Neural cell (in vitro differentiated cells): ENCODE measurements around the gene TMOD2. TPM values are rescaled to one million over a fixed set of nuclear protein-coding genes. Genes with fewer than 3 reads are reported as not detected.

Source experiments
- H2AFZ ChIP-seq: fragments of 200-600, 300-800 bp; sonication (generic), shearing (Covaris generic); 2 replicates; pipeline ENCODE4 v1.6.0; 2014; ENCODE audit warnings: low read depth, mild to moderate bottlenecking, antibody characterized with exemption, low read length, moderate library complexity
- H3F3A ChIP-seq: fragments of 200-600 bp; shearing (Covaris generic); 2 replicates; pipeline ENCODE4 v1.6.1; 2016; ENCODE audit warnings: mild to moderate bottlenecking, moderate library complexity, mixed read lengths, antibody characterized with exemption, low read length; ENCODE audit not compliant: insufficient read depth, poor library complexity, severe bottlenecking
- H3K27ac ChIP-seq: fragments of 200-600, 300-800 bp; sonication (generic), shearing (Covaris generic); 2 replicates; pipeline ENCODE4 v1.5.1; 2014; ENCODE audit warnings: mild to moderate bottlenecking, low read length, moderate library complexity
- H3K27me3 ChIP-seq: fragments of 300-800, 200-600 bp; sonication (generic), shearing (Covaris generic); 2 replicates; pipeline ENCODE4 v1.6.0; 2014; ENCODE audit warnings: mild to moderate bottlenecking, low read depth, low read length, moderate library complexity; ENCODE audit not compliant: insufficient read depth
- H3K36me3 ChIP-seq: fragments of 300-800, 200-600 bp; sonication (generic), shearing (Covaris generic); 2 replicates; pipeline ENCODE4 v1.5.1; 2014; ENCODE audit warnings: mild to moderate bottlenecking, antibody characterized with exemption, low read length, moderate library complexity; ENCODE audit not compliant: insufficient read depth
- H3K4me2 ChIP-seq: fragments of 300-800, 200-600 bp; sonication (generic), shearing (Covaris generic); 2 replicates; pipeline ENCODE4 v1.6.0; 2014; ENCODE audit warnings: mild to moderate bottlenecking, low read length
- H3K4me3 ChIP-seq: fragments of 300-800, 200-600 bp; sonication (generic), shearing (Covaris generic); 2 replicates; pipeline ENCODE4 v1.5.1; 2014; ENCODE audit warnings: mild to moderate bottlenecking, low read length, moderate library complexity
- H3K79me2 ChIP-seq: fragments of 200-600 bp; shearing (Covaris generic); replicated peaks from 2 replicates; pipeline ENCODE4 v1.6.0; 2014; ENCODE audit warnings: mild to moderate bottlenecking, low read length, moderate library complexity; ENCODE audit not compliant: insufficient read depth
- H3K9ac ChIP-seq: fragments of 300-800, 200-600 bp; sonication (generic), shearing (Covaris generic); 2 replicates; pipeline ENCODE4 v1.6.1; 2016; ENCODE audit warnings: mild to moderate bottlenecking, low read length, mixed read lengths
- H3K9me2 ChIP-seq: fragments of 200-600 bp; shearing (Covaris generic); 2 replicates; pipeline ENCODE4 v1.6.1; 2016; ENCODE audit warnings: mild to moderate bottlenecking, low read length, mixed read lengths; ENCODE audit not compliant: insufficient read depth
- H3K9me3 ChIP-seq: fragments of 200-600, 300-800 bp; sonication (generic), shearing (Covaris generic); 2 replicates; pipeline ENCODE4 v1.6.1; 2016; ENCODE audit warnings: mild to moderate bottlenecking, mixed run types, low read length, moderate library complexity, mixed read lengths
- H4K20me1 ChIP-seq: fragments of 200-600 bp; shearing (Covaris generic); 2 replicates; pipeline ENCODE4 v1.6.1; 2016; ENCODE audit warnings: mild to moderate bottlenecking, mixed run types; ENCODE audit not compliant: insufficient read depth
- EP300 ChIP-seq: fragments of 450-650 bp; conservative IDR thresholded peaks from 2 replicates; pipeline ENCODE4 v1.6.1; 2014; ENCODE audit warnings: antibody characterized with exemption, mild to moderate bottlenecking, moderate library complexity; ENCODE audit not compliant: poor library complexity, severe bottlenecking
- EZH2 ChIP-seq: fragments of 200-600, 300-800 bp; shearing (Covaris generic), sonication (generic); IDR thresholded peaks from 2 replicates; pipeline ENCODE4 v1.6.1; 2014; ENCODE audit warnings: antibody characterized with exemption, low read length, borderline replicate concordance, mild to moderate bottlenecking; ENCODE audit not compliant: insufficient read depth, poor library complexity, severe bottlenecking
- MXI1 ChIP-seq: fragments of 450-650 bp; conservative IDR thresholded peaks from 2 replicates; pipeline ENCODE4 v1.6.1; 2014; ENCODE audit warnings: antibody characterized with exemption, mild to moderate bottlenecking; ENCODE audit not compliant: poor library complexity, severe bottlenecking
- POLR2AphosphoS5 ChIP-seq: IDR thresholded peaks from 2 replicates; pipeline ENCODE4 v1.6.1; 2012
- RAD21 ChIP-seq: fragments of 450-650 bp; conservative IDR thresholded peaks from 2 replicates; pipeline ENCODE4 v1.6.1; 2014; ENCODE audit warnings: antibody characterized with exemption, mild to moderate bottlenecking, moderate library complexity
- SMC3 ChIP-seq: fragments of 450-650 bp; conservative IDR thresholded peaks from 2 replicates; pipeline ENCODE4 v1.6.1; 2014; ENCODE audit warnings: antibody characterized with exemption, mild to moderate bottlenecking, moderate library complexity; ENCODE audit not compliant: poor library complexity
- TAF1 ChIP-seq: IDR thresholded peaks from 2 replicates; pipeline ENCODE4 v1.6.1; 2012; ENCODE audit warnings: low read depth
- polyA plus RNA-seq: library from polyadenylated mRNA; depleted of rRNA; stranded (reverse); fragments of >200 nt; gene quantifications from 2 replicates; pipeline ENCODE4 v1.2.3, GENCODE V29; 2014
- TF ChIP-seq, protein P1 (sequence below): fragments of 450-650 bp; IDR thresholded peaks from 2 replicates; pipeline ENCODE4 v1.5.1; 2014; ENCODE audit warnings: antibody characterized with exemption, mild to moderate bottlenecking, moderate library complexity; ENCODE audit not compliant: poor library complexity, severe bottlenecking
- TF ChIP-seq, protein P2 (sequence below): IDR thresholded peaks from 2 replicates; pipeline ENCODE4 v1.6.1; 2012; ENCODE audit warnings: borderline replicate concordance

The TMOD2 gene
- polyA plus RNA-seq, 1 donor from 2014 or later = 79.9 TPM

DNA sequence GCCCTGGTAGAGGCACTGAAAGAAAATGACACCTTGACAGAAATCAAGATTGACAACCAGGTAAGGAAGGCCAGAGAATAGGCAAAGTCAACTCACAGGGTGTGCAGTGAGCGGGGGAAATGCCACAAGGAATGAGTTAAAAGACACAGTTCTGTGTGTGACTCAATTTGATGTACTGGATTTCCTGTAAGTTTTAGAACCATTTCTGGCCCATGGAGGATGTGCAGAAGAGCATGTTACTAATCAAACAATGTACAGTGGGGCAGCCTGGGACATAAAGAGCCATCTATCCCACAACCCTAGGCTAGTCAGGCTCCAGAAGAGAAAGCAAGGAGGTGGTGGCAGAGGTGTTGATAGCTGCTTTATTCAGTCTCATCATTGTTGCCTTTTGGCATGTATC lies 46.9 kb downstream of the TMOD2 start:
- Histone ChIP-seq H3F3A (no peaks in the 10 kb centered on the region), H3K27me3 (no peaks in the 10 kb centered on the region), H2AFZ (no peak overlapping the region), H3K4me2 (no peak overlapping the region), H3K9ac (no peak overlapping the region), H3K36me3 (no peaks in the 10 kb centered on the region), H4K20me1 (no peaks in the 10 kb centered on the region), H3K9me3 (no peaks in the 10 kb centered on the region), H3K27ac (no peak overlapping the region), H3K79me2 (no peaks in the 10 kb centered on the region), H3K9me2 (no peaks in the 10 kb centered on the region), H3K4me3 (no peak overlapping the region)
- TF ChIP-seq MXI1 = no peak
- no peak for TF ChIP-seq SMC3
- TF ChIP-seq, protein P1, sequence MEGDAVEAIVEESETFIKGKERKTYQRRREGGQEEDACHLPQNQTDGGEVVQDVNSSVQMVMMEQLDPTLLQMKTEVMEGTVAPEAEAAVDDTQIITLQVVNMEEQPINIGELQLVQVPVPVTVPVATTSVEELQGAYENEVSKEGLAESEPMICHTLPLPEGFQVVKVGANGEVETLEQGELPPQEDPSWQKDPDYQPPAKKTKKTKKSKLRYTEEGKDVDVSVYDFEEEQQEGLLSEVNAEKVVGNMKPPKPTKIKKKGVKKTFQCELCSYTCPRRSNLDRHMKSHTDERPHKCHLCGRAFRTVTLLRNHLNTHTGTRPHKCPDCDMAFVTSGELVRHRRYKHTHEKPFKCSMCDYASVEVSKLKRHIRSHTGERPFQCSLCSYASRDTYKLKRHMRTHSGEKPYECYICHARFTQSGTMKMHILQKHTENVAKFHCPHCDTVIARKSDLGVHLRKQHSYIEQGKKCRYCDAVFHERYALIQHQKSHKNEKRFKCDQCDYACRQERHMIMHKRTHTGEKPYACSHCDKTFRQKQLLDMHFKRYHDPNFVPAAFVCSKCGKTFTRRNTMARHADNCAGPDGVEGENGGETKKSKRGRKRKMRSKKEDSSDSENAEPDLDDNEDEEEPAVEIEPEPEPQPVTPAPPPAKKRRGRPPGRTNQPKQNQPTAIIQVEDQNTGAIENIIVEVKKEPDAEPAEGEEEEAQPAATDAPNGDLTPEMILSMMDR = no peak
- TF ChIP-seq, protein P2, sequence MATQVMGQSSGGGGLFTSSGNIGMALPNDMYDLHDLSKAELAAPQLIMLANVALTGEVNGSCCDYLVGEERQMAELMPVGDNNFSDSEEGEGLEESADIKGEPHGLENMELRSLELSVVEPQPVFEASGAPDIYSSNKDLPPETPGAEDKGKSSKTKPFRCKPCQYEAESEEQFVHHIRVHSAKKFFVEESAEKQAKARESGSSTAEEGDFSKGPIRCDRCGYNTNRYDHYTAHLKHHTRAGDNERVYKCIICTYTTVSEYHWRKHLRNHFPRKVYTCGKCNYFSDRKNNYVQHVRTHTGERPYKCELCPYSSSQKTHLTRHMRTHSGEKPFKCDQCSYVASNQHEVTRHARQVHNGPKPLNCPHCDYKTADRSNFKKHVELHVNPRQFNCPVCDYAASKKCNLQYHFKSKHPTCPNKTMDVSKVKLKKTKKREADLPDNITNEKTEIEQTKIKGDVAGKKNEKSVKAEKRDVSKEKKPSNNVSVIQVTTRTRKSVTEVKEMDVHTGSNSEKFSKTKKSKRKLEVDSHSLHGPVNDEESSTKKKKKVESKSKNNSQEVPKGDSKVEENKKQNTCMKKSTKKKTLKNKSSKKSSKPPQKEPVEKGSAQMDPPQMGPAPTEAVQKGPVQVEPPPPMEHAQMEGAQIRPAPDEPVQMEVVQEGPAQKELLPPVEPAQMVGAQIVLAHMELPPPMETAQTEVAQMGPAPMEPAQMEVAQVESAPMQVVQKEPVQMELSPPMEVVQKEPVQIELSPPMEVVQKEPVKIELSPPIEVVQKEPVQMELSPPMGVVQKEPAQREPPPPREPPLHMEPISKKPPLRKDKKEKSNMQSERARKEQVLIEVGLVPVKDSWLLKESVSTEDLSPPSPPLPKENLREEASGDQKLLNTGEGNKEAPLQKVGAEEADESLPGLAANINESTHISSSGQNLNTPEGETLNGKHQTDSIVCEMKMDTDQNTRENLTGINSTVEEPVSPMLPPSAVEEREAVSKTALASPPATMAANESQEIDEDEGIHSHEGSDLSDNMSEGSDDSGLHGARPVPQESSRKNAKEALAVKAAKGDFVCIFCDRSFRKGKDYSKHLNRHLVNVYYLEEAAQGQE = no peak
- TF ChIP-seq TAF1 = no peak
- no peak for TF ChIP-seq POLR2AphosphoS5
- TF ChIP-seq EP300 = no peak
- TF ChIP-seq EZH2 = no peak
- TF ChIP-seq RAD21 = no peak

DNA sequence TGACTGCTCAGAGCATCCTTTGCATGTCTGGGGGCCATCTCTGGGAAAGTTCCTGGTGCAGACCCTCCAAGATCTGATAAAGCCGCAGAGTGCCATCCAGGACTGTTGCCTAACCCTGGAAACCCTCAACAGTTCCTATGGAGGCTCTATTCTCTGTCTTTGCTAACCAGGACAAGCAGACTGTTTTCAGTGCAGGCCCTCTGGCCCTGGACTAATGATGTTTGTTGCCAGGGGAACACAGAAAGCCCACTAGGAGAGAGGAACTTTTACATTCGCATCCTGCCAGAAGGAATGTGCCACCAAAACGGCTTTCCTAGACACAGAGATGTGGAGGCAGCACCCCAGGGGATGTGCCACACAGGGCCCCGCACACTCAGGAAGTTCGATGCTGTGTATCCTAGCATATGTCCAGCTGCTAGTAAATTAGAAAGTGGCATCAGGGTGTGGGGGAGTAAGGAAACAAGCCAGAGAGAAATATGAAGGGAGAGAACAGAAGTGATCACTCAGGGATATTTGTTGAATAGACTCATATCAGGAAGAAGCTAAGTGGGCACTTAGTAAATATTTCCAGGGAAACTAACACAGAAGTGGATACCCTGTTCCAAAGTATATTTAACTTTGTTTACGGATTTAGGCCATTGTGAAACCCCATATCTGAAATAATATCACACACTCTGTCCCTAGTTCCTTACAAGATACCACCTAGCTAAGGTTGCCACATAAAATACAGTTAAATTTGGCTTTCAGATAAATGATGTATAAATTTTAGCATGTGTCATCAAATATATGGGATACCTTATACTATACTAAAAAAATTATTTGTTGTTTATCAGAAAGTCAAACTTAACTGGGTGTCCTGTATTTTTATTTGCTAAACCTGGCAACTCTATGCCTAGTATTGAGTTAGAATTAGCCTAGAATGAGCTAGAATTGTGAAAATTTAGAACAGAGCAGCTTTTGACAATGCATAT lies 48.2 kb downstream of the TMOD2 start:
- Histone ChIP-seq H3K4me3 (no peak overlapping the region), H4K20me1 (no peaks in the 10 kb centered on the region), H3K79me2 (no peaks in the 10 kb centered on the region), H3K9me3 (no peaks in the 10 kb centered on the region), H2AFZ (no peak overlapping the region), H3K9me2 (no peaks in the 10 kb centered on the region), H3K9ac (no peak overlapping the region), H3K4me2 (no peak overlapping the region), H3K36me3 (no peaks in the 10 kb centered on the region), H3F3A (no peaks in the 10 kb centered on the region), H3K27me3 (no peaks in the 10 kb centered on the region), H3K27ac (no peak overlapping the region)
- TF ChIP-seq SMC3 = no peak
- TF ChIP-seq, protein P2 = no peak
- TF ChIP-seq MXI1 = no peak
- TF ChIP-seq TAF1 = no peak
- TF ChIP-seq EP300 = no peak
- TF ChIP-seq, protein P1 = no peak
- no peak for TF ChIP-seq EZH2
- TF ChIP-seq RAD21 = no peak
- no peak for TF ChIP-seq POLR2AphosphoS5
